CD14-positive monocyte (primary cell): Measurements from ENCODE around the gene FBXL15. TPM values are rescaled to one million over a fixed set of nuclear protein-coding genes. Genes with fewer than 3 reads are reported as not detected.

ENCODE experiments used
- DNase-seq, 3 donors: peaks; one replicate each; pipeline ENCODE4 v3.0.0-alpha.2; 2011 to 2022
- H2AFZ ChIP-seq: 2 replicates; pipeline ENCODE4 v1.6.0; 2012; ENCODE audit warnings: mild to moderate bottlenecking, low read depth, low read length, inconsistent platforms; ENCODE audit not compliant: insufficient read depth, poor library complexity, severe bottlenecking
- H3K27ac ChIP-seq, 2 donors: 1 replicate in 1 of 2; 2 replicates in 1 of 2; pipeline ENCODE4 v1.5.1; 2012 to 2013; ENCODE audit warnings: low read length in 2 of 2, control low read depth in 1 of 2, inconsistent platforms in 1 of 2, low read depth in 1 of 2, mild to moderate bottlenecking in 1 of 2
- H3K27me3 ChIP-seq, 2 donors: one replicate each; pipeline versions ENCODE4 v1.6.0 to v1.6.1; 2011 to 2013; ENCODE audit warnings: low read length in 2 of 2; ENCODE audit not compliant: control insufficient read depth in 2 of 2, insufficient read depth in 2 of 2
- H3K36me3 ChIP-seq, 2 donors: replicated peaks in 1 of 2; 1 replicate in 1 of 2; 2 replicates in 1 of 2; pipeline versions ENCODE4 v1.5.1 to v1.6.1; 2012 to 2013; ENCODE audit warnings: low read length in 2 of 2, control low read depth in 1 of 2, inconsistent platforms in 1 of 2, mild to moderate bottlenecking in 1 of 2; ENCODE audit not compliant: insufficient read depth in 2 of 2, control insufficient read depth in 1 of 2
- H3K4me1 ChIP-seq, 2 donors: 1 replicate in 1 of 2; 2 replicates in 1 of 2; pipeline versions ENCODE4 v1.5.1 to v1.6.1; 2012 to 2013; ENCODE audit warnings: low read length in 2 of 2, control low read depth in 1 of 2, inconsistent platforms in 1 of 2, mild to moderate bottlenecking in 1 of 2, moderate library complexity in 1 of 2; ENCODE audit not compliant: insufficient read depth in 2 of 2, control insufficient read depth in 1 of 2
- H3K4me2 ChIP-seq: replicated peaks from 2 replicates; pipeline ENCODE3; 2012; ENCODE audit warnings: low read length, moderate library complexity, mild to moderate bottlenecking; ENCODE audit not compliant: poor library complexity, severe bottlenecking; ENCODE audit errors: extremely low read depth
- H3K4me3 ChIP-seq, 3 experiments: fragments of 200-600 bp in 1 of 3; sonication (generic) in 1 of 3; replicated peaks in 1 of 3; 1 replicate in 2 of 3; 2 replicates in 1 of 3; pipeline ENCODE4 v1.5.1; 2011 to 2013; ENCODE audit warnings: low read length in 3 of 3, mild to moderate bottlenecking in 3 of 3, control low read depth in 2 of 3, low read depth in 2 of 3, inconsistent platforms in 1 of 3, moderate library complexity in 1 of 3
- H3K79me2 ChIP-seq: 2 replicates; pipeline ENCODE4 v1.6.0; 2012; ENCODE audit warnings: mild to moderate bottlenecking, control low read depth, inconsistent platforms, low read length, moderate library complexity; ENCODE audit not compliant: insufficient read depth
- H3K9ac ChIP-seq: 2 replicates; pipeline ENCODE4 v1.6.0; 2017; ENCODE audit warnings: low read length, mild to moderate bottlenecking; ENCODE audit not compliant: insufficient read depth, poor library complexity, severe bottlenecking
- H3K9me3 ChIP-seq, 2 donors: replicated peaks in 1 of 2; 1 replicate in 1 of 2; 2 replicates in 1 of 2; pipeline versions ENCODE4 v1.5.1 to v1.6.1; 2012 to 2013; ENCODE audit warnings: low read length in 2 of 2, control low read depth in 1 of 2; ENCODE audit not compliant: control insufficient read depth in 1 of 2, insufficient read depth in 1 of 2
- H4K20me1 ChIP-seq: 2 replicates; pipeline ENCODE4 v1.6.0; 2012; ENCODE audit warnings: mild to moderate bottlenecking, low read length, control low read depth, moderate library complexity; ENCODE audit not compliant: insufficient read depth
- H3K27ac Mint-ChIP-seq, 7 donors: one replicate each; pipeline ENCODE4 v1.8.0; 2020; ENCODE audit warnings: mild to moderate bottlenecking in 7 of 7, mixed read lengths in 7 of 7, moderate library complexity in 6 of 7, inconsistent platforms in 2 of 7
- H3K27me3 Mint-ChIP-seq, 3 donors: one replicate each; pipeline ENCODE4 v1.8.0; 2021 to 2022; ENCODE audit warnings: low read depth in 3 of 3, mild to moderate bottlenecking in 3 of 3, mixed read lengths in 3 of 3, moderate library complexity in 3 of 3, inconsistent platforms in 1 of 3
- H3K36me3 Mint-ChIP-seq, 2 donors: one replicate each; pipeline ENCODE4 v1.8.0; 2020; ENCODE audit warnings: mixed read lengths in 2 of 2, inconsistent platforms in 1 of 2, mild to moderate bottlenecking in 1 of 2
- H3K4me1 Mint-ChIP-seq: one replicate; pipeline ENCODE4 v1.8.0; 2020; ENCODE audit warnings: mild to moderate bottlenecking, mixed read lengths
- H3K4me3 Mint-ChIP-seq, 2 donors: one replicate each; pipeline ENCODE4 v1.8.0; 2020; ENCODE audit warnings: mild to moderate bottlenecking in 2 of 2, mixed read lengths in 2 of 2, moderate library complexity in 1 of 2
- H3K9me3 Mint-ChIP-seq, 7 donors: one replicate each; pipeline ENCODE4 v1.8.0; 2020 to 2022; ENCODE audit warnings: mixed read lengths in 7 of 7, mild to moderate bottlenecking in 6 of 7, moderate library complexity in 6 of 7, inconsistent platforms in 2 of 7
- WGBS: methylation state at CpG from one replicate; pipeline ENCODE4 v1.1.5; 2013; ENCODE audit warnings: missing lambda C conversion rate; ENCODE audit not compliant: insufficient coverage; 5-methylcytosine and 5-hydroxymethylcytosine counted together
- intact Hi-C, 2 donors: fragments of 100-400 bp; cut with micrococcal nuclease; formaldehyde crosslinking; loops; one replicate each; pipeline versions ENCODE4 v1.15.0 to v1.15.1; 2023
- polyA plus RNA-seq, 3 donors: library from polyadenylated mRNA; depleted of rRNA in 1 of 3; unstranded in 2 of 3; stranded (reverse) in 1 of 3; fragments of 300-500 nt in 2 of 3; fragments of >200 nt in 1 of 3; fragmentation: Illumina TruSeq in 2 of 3; gene quantifications; 1 replicate in 2 of 3; 2 replicates in 1 of 3; pipeline ENCODE4 v1.2.3, GENCODE V29; 2012 to 2021
- TF ChIP-seq, protein P1 (sequence below): fragments of 200-600 bp; IDR thresholded peaks from one replicate; pipeline ENCODE4 v1.8.0; 2022; ENCODE audit warnings: antibody characterized with exemption, mild to moderate bottlenecking

The FBXL15 gene
- polyA plus RNA-seq, 3 donors = 16.0 to 36.3 (median 25.5) TPM

DNA sequence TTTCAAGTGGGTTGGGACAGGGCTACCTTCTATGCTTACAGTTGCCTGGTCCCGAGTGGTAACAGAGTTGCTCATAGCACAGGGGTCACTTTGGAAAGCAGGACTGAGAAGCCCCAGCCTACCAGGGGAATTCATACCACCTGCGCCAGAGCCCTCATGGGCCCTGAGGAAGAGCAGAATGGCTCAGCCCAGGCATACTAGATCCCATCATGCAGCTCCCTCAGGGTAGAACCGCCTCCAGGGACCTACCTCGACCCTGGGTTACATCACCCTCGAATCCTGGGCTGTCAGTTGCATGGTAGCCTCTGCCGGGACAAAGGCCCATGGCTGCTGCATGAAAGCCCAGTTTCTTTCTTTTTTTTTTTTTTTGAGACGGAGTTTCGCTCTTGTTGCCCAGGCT is 8.8 kb downstream of the FBXL15 start:
- intact Hi-C loops = no loop called here
- no peaks in the 10 kb centered on the region for H3K27me3 ChIP-seq
- Mint-ChIP-seq H3K36me3 (peaks cover 20 to 22% of the 10 kb centered on the region in 2 donors), H3K4me3 (no peak overlapping the region), H3K27me3 (no peaks in the 10 kb centered on the region), H3K27ac (no peak overlapping the region), H3K4me1 (peaks cover 22% of the 10 kb centered on the region), H3K9me3 (peaks cover 0 to 1% (median 0%) of the 10 kb centered on the region in 7 donors)
- no peak overlapping the region for H3K4me2 ChIP-seq
- DNase-seq = no peak
- H3K4me3 ChIP-seq = no peak overlapping the region
- H3K4me1 ChIP-seq = peaks cover 27 to 30% of the 10 kb centered on the region in 2 donors
- H3K36me3 ChIP-seq = peaks cover 5 to 7% of the 10 kb centered on the region in 2 donors
- H3K9ac ChIP-seq = no peak overlapping the region
- H2AFZ ChIP-seq = no peak overlapping the region
- TF ChIP-seq, protein P1, sequence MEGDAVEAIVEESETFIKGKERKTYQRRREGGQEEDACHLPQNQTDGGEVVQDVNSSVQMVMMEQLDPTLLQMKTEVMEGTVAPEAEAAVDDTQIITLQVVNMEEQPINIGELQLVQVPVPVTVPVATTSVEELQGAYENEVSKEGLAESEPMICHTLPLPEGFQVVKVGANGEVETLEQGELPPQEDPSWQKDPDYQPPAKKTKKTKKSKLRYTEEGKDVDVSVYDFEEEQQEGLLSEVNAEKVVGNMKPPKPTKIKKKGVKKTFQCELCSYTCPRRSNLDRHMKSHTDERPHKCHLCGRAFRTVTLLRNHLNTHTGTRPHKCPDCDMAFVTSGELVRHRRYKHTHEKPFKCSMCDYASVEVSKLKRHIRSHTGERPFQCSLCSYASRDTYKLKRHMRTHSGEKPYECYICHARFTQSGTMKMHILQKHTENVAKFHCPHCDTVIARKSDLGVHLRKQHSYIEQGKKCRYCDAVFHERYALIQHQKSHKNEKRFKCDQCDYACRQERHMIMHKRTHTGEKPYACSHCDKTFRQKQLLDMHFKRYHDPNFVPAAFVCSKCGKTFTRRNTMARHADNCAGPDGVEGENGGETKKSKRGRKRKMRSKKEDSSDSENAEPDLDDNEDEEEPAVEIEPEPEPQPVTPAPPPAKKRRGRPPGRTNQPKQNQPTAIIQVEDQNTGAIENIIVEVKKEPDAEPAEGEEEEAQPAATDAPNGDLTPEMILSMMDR = no peak
- no peaks in the 10 kb centered on the region for H3K9me3 ChIP-seq
- WGBS = 93% methylated on average over 8 of the region's 8 CpGs
- peaks cover 7% of the 10 kb centered on the region for H4K20me1 ChIP-seq
- peaks cover 16% of the 10 kb centered on the region for H3K79me2 ChIP-seq
- no peak overlapping the region for H3K27ac ChIP-seq

DNA sequence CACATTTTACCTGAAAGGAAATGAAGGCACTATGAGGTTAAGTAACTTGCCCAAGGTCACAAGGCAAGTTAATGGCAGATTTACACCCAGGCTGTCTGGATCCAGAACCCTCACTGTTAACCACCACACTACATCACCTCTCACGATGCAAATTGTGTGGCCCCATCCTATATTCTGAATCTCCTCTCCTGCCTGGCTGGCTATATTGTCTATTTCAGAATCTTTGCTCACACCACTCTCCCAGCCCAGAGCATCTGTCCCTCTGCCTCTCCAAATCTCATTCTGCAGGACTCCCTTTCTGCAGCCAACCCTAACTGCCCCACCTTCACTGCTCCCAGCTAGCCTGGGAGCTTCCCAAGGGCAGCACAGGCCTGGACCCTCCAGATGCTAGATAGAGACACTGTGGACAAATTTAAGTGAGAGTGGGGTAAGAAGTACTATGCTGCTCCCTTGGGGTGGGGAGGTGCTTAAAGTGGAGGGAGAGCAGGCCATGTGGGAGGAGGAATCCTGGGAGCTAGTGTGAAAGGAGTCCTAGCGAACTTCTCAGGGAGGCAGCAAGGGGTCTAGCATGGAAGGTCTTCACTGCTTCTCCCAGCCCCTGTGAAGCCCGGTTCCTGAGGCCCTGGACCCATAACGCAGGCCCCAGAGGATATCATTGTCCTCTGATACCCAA is 11.0 kb downstream of the FBXL15 start:
- Histone ChIP-seq H3K79me2 (peaks cover 15% of the 10 kb centered on the region), H3K27ac (peak overlapping the region; percentile 41 to 87), H2AFZ (peak overlapping the region; percentile 99), H3K4me3 (peak overlapping the region; percentile 57 to 97 (median 92)), H3K9ac (peak overlapping the region; percentile 84), H4K20me1 (no peaks in the 10 kb centered on the region), H3K4me1 (peaks cover 41% of the 10 kb centered on the region in 2 donors), H3K4me2 (peak overlapping the region; percentile 97), H3K36me3 (no peaks in the 10 kb centered on the region), H3K9me3 (no peaks in the 10 kb centered on the region), H3K27me3 (no peaks in the 10 kb centered on the region)
- Mint-ChIP-seq H3K4me1 (peaks cover 42% of the 10 kb centered on the region), H3K9me3 (peaks cover 0 to 1% (median 0%) of the 10 kb centered on the region in 7 donors), H3K36me3 (peaks cover 4 to 10% of the 10 kb centered on the region in 2 donors), H3K4me3 (peak overlapping the region; percentile 86 to 89), H3K27me3 (no peaks in the 10 kb centered on the region), H3K27ac (peak overlapping the region; percentile 50 to 94 (median 90))
- DNase-seq = no peak
- TF ChIP-seq, protein P1 = no peak
- intact Hi-C loops = loop anchor here in 1 of 2 donors (2.0 kb wide), 1 partner anchor 37 kb away; the partner anchor contains the start of gene NFKB2
- WGBS = 20% methylated on average over 4 of the region's 4 CpGs
